ENCODE data around the gene SMIM1.
A peak's percentile ranks its signal among the peaks of the same experiment; 100 is the strongest.

Gene SMIM1

DNA sequence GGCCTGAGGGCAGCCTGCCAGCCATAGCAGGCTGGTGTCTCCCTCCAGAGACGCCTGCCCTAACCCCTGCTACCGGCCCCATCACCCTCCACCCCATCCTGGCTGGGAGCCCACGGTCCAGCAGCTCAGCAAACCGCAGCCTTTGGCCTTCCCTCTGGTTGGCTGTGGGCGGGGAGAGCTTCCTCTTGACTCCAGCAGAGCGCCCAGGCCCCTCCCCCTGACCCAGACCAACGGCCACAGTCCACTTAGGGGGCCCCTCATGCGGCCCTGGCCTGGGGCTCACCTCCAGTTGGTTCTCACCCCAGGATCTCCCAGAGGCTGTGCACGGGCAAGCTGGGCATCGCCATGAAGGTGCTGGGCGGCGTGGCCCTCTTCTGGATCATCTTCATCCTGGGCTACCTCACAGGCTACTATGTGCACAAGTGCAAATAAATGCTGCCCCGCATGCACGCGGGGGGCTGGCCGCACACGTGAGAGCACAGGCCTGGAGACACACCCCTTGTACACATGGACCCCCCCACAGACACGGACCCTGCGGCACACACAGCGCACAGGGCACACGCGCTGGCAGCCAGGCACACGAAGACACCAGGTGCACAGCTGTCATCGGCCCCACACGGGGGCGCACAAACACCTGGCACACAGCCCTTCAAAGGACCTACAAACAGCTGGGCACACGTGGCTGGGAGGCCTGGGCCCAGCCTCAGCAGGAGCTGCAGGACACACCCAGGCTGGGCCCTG lies 3.1 kb downstream of the SMIM1 start:
- peak in 12 of 51 donors; percentile 13 to 46 (median 27) for DNase-seq

DNA sequence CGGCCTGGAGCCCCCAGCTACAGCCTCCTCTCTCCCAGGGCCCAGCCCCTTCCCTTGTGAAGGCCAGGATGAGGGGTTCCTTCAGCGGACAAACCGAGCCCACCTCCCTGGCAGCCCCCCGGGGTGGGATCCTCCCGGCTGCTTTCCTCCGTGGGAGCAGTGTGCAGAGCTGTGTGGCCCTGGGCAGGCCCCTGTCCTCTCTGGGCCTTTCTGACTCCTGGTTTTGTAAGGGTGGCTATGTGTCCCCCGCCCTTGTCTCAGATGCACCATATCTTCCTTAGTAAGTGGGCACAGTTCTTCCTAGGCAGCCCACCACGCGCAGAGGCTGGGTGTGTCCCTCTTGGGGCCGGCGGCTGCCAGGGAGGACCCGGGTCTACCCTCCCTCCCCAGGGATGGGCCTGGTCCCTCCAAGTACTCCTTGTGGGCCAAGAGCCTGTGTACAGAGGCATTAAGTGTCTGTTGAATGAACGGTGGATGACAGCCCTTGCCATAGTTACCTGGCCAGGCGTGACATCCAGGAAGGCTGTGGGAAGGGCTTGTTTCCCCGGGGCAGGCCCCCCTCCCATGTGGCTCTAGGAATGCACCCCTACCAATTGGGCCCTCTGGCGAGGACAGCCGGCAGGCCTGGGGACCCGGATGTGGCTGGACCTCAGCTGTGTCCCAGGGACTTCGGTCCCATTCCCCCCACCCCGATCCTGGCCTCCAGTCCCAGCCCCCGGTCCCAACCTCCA lies 3.8 kb downstream of the SMIM1 start:
- DNase-seq, result no peak

DNA sequence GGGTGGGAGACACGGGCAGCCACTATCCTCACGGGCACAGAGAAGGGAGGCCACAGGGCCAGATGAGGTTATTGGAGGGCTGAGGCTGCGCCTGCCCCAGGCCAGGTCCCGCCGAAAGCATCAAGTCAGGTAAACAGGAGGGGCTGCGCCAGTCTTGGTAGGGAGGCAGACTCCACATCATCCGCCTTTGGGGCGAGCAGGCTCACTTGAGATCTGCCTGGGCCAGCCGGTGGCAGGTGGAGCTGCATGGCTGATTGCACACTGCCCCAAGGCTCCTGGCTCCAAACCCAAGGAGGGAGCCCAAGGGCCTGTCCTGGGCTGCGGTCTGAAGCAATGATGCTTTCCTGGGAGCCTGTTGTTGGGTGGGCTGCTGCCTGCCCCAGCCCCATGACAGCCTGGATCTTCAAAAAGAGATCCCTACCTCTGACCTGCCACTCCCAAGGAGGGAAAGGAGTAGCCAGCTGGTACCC lies 4.6 kb downstream of the SMIM1 start:
- DNase-seq, result no peak

DNA sequence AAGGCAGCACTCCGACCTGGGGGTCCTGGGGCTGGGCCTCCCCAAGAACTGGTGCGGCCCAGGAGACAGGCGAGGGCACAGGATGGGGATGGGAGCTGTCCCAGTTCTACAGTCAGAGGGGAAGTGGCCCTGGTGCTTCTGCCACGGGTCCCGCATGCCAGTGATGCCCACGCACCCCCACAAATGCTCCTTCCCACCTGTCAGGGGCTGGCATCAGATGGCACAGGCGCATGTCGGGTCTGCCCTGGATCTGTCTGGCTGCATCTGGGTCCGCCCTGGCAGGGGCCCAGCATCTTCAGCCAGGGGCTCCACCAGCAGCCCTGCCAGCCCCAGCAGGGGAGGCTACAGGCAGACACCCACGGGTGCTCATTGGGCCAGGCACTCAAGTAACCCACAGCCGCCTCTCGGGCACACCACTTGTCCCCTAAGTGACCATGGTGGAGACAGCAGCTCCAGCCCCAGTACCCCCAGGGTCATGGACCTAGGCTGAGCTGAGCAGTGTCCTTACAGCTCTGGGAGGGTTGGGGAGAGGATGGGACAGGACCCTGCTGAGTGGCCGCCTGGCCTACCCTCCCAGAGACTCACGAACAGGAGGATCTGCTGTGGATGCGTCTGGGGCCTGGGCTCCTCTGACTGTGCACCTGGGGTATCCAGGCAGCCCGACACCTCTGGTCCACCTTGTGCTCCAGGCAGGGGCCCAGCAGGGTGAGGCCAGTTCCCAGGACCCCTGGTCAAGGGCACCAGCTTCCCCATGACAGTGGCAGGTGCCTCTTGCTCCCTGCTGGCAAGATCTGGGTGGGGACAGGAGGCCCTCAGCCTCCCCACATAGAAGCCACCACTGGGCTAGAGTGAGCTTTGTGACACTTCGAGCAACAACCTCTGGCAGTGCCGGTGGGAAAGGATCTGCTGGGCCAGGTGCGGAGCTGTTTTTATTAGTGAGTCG lies 5.4 kb downstream of the SMIM1 start:
- no peak for DNase-seq

DNA sequence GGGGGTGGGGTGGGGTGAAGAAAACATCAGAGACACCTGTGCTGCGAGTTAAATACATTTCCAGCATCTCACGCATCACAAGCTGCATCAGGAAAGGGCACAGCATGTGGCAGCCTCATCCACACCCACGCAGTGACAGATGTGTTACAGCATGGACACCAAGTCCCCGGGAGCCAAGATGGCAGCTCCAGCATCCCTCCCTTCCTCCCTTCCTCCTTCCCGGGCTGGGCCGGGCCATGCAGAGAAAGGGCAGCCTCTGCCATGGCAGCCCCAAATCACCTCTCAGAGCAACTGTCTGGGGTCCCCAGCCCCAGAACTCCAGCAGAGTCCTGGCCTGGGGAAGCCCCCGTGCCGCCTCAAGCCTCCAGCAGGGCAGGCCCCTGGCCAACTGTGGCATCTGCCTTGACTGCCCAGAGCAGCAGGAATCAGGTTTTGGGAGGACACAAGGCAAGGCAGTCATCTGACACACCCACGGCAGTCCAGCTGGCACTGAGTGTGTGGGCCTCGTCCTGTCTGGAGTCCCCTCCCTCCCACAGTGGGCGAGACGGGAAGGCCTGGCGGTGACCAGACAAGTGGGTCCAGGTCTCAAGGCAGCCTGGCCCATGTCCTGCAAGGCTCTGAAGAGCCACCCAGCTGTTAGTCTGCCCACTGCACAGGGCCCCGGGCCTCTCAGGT lies 6.2 kb downstream of the SMIM1 start:
- DNase-seq, result peak in 1 of 51 donors; percentile 67

DNA sequence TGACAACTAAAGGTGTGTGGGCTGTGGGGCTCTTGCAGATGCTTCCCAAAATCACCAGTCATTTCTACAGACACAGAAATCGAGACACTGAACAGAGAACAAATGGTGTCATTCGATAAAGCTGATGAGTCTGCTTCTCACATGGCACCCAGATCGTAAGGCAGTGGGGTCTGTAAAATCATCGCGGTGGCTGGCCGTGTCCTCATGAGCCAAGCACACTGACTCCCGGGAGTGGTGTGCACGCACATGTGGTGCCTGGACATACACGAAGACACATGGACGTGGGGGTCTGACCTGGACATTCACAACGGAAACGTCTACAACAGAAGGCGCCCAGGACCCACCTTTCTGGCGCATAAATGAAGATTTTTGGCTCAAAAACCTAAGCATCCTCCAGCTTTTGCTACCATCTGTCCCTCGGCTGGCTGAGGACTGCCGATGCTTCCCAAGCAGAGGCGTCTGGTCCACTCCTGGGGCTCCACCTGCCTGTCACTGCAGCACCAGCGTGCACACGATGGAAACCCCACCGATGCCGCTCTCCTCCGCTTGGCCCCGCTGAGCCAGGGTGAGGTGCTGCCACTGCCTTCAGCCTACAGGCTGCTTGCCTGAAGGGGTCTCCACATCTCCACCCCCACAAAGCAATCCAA lies 6.8 kb downstream of the SMIM1 start:
- peak in 1 of 51 donors; percentile 67 for DNase-seq

DNA sequence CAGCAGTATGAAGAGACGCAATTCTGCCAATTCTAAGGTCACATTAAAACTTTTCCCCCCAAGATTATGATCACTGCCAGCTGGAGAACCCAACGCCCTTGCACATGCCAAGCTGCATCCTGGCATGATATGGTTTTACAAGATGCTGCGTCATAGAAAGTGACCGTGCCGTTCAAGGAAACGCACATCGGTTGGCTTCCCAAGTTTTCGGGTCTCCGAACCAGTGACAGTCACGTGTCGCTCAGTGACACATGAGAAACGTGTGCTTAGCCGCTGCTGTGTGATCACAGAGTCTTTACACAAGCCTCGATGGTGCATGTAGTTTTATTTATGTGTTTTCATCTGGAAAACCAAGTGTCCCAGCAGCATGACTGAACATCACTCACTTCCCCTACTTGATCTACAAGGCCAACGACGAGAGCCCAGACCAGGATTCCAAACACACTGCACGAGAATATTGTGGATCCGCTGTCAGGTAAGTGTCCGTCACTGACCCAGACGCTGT lies 7.4 kb downstream of the SMIM1 start:
- no peak for DNase-seq

DNA sequence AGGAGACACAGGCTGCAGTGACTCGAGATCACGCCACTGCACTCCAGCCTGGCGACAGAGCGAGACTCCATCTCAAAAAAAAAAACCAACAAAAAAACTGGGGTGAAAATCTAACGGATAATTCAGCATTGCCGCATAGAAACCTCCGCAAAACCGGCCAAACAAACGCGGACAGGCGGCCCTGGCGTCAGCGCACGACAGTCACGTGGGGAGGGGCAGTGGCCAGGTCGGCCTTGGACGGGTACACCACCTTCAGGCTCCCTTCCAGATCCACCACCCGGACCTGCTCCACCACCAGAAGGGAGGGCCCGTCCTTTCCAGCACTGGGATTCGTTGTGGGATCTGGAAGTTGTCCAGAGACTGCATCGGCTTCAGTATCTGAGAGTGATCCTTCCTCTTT lies 8.4 kb downstream of the SMIM1 start:
- no peak for DNase-seq

DNA sequence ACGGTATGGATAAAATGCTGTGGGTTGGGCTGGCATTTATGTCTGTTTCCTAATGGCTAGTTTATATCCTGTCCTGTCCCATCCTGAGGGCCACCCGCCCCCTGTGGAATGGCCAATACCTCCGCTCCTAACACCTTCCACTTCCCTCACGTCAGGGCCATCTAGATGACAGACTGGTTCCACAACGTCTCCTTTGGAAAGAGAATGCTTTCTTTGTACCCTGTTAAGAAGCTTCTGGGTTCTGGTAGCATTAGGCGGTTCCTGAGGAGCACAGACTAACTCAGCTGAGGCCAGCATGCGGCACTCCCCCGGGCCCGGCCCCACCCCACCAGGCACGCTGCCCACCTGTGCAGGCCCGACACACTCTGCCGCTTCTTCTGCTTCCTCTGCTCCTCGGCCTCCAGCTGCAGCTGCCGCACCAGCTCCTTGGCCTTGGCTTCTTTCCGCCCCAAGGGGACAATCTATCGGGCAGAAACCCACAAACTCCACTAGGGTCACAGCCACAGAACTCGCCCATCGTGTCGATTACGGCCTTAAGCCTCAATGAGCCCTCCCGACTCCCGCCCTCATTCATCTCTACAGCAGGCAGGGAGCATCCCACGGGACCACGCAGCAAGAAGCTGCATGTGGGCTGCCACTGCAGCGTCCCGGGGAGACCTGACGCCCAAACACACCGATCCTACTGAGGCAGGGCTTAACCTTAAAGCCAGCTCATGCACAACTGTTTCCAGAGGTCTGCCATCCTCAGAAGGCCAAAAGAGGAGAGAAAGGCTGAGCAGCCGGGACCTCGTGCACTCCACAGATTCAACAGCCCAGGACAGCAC lies 11.3 kb downstream of the SMIM1 start:
- DNase-seq, result no peak

DNA sequence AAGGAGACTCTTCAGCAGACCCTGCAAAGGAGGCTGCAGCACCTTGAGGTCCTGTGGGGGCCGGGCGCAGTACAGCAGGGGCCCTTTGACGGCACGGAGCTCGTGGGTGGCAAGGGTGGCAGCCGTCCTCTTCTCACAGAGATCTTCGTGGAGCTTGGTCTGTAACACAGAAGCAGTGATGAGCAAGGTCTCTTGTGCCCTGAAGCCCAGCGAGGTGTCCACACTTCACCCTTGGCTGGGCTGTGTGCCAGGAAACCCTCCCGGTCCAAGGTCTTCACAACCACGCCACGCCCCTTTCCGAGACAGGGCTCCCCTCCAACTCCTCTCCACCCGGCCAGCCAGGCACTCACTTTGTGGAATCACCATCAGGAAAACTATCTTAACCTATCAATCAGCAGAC lies 12.5 kb downstream of the SMIM1 start:
- no peak for DNase-seq

DNA sequence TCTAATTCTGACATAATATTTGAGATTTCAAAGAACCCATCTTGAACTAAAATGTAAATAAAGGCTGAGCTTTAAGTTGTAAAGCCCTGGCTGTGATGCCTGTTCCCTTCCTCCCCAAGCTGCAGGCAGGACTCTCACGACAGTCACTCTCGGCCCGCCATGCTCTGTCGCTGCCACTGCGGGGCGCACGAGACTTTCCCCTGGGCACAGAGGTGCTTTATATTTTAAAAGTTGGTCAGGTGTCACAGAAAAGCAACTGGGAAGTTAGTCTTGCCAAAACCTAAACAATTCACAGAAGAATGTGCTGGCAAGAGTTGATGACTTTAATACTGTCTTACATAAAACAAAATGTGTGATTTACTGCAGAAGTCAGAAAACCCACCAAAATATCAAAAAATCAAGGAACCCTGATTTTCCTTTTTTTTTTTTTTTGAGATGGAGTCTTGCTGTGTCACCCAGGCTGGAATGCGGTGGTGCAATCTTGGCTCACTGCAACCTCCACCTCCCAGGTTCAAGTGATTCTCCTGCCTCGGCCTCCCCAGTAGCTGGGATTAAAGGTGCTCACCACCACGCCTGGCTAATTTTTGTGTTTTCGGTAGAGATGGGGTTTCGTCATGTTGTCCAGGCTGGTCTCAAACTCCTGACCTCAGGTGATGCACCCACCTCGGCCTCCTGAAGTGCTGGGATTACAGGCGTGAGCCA lies 13.1 kb downstream of the SMIM1 start:
- no peak for DNase-seq

DNA sequence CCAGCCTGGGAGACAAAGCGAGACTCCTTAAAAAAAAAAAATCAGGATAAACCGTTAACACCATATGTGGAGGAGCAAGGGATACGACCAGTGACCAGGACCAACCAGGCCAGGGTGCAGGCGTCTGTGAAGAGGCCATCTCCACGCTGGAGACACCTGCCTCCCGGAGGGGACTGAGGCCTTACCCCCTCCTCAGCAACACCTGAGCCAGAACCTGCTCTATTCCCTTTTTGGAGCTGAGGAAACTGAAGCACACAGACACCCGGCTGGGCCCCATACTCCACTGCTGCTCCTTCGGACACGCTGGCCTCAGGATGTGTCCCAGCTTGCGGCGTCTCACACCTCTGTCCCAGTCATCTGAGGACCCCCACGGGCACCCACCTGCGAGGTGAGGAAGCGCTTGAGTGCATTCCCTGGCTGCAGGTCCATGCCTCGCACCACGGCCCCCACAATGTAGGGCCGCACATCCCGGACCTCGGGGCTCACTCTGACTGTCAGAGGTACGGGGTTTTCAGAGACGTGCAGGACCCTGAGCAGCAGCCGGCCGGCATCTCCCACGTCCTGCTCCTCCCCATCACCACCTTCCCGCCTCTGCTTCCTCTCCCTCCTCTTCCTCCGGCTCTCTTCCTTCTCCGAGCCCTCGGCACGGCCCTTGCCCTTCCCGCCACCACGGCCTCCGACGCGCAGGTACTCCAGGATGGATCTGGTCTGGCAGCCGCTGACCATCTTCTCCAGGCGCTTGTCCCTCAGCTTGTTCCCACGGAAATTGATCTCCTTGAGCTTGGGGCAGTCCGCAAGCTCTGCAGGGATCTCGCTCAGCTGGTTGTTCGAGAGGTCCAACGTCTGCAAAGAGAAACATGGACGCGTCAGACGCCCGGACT lies 14.2 kb downstream of the SMIM1 start:
- no peak for DNase-seq

DNA sequence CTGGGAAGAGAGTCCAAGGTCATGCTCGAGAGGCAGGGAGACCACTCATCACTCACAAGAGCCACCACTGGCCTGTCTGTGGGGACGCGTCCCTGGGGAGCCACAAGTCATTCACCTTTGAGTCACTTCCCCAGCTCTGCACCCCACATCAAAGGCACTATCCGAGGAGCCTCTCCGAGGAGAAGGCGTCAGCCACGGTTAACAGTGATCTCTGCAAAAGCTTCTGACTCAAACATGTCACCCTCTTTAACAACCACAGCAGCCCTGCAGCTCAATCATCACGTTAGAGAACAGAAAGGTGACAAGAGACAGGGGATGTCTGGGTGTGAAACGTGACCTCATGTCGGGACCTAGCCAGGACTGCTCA lies 14.8 kb downstream of the SMIM1 start:
- no peak for DNase-seq

DNA sequence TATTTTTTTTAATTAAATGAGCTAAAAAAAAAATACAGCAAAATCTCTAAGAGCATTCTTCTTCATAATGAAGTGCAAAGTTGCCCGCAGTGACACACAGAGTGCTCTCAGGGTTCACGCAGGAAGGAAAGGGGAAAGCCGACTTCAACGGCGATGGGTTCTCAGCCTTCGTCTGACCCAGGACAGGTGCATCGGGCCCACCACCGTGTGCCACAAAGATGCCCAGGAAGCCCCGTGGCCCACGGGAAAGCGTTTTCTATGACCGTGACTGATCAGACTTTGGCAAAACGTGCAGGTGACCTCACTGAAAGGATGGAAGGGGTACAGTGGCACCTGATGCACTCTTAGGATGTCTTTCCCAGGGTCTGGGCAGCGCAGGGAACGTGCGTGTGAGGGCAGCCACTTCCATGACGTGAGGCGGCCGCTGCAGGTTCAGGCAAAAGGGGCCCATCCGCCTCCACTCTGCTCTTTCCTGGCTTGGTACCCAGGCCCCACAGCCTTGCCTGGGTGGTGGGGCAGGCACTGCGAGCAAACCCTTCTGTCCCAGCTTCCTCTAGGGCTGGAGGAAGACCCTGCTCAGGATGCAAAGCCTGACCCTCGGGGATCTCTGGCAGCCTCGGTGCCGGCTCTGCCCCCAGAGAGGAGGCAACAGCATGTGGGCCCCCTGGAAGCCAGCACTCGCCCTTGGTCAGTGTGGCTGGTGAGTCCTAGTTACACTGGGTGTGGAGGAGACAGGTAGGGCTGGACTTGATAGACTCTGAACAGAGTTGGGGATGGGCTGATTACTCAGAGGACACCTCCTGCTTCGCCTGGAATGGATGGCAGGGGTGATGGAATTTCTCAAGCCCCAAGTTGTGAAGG lies 15.4 kb downstream of the SMIM1 start:
- DNase-seq, result no peak

DNA sequence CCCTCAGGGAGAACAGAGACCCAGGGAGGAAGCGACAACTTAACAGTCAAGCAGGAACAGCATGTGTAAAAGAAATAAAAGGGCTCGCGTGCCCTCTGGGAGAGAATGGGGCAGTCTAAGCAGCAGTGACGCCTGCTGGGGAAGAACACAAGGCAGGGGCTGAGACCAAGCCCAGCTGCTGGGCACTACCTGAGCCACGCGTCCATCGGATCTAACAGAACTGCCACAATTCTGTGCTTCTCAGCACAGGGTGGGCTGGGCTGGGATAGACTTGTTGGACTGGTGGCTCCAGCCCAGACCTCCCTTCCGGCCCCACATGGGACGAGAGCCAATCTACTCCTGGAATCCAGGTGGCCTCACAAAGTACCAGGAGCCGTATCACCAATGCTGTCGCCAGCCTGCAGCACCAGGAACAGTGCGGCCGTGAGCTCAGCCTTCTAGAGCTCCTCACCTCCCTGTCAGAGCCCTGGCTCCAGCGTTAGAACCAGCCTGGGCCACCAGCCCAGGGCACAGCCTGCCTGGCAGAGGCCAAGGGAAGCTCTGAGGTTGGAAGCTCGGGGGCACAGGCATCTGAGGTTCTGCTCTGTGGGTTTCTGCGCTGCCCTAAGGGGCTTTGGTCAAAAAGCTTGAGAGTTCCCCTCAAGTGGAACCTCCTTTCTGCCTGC lies 16.3 kb downstream of the SMIM1 start:
- no peak for DNase-seq
